HG02885 (cell line): ENCODE data around the gene KLHL12.

ENCODE experiments used
- ATAC-seq: cut with Tn5 transposase; IDR thresholded peaks from one replicate; pipeline ENCODE4 v1.9.1; 2021; ENCODE audit warnings: mild to moderate bottlenecking; ENCODE audit not compliant: unreplicated experiment, poor library complexity

Gene KLHL12

GRCh38 chr1:202844935-202845334 lies 82.1 kb downstream of the KLHL12 start:
- ATAC-seq = no peak

GRCh38 chr1:202844259-202844658 lies 82.8 kb downstream of the KLHL12 start:
- ATAC-seq = no peak

GRCh38 chr1:202843081-202843480 lies 84.0 kb downstream of the KLHL12 start:
- ATAC-seq = no peak
